HCT116 (cell line): ENCODE data around the gene DIS3L2.

Experiments used
- CTCF ChIP-seq, 3 experiments: fragments of 200-600 bp in 1 of 3; sonication (generic) in 1 of 3; IDR thresholded peaks in 2 of 3; conservative IDR thresholded peaks in 1 of 3; 2 replicates each; pipeline ENCODE4 v1.5.1; 2012 to 2017; ENCODE audit warnings: low read depth in 2 of 3, low read length in 2 of 3, antibody characterized with exemption in 1 of 3, borderline replicate concordance in 1 of 3, control low read depth in 1 of 3, mild to moderate bottlenecking in 1 of 3, mixed read lengths in 1 of 3, mixed run types in 1 of 3, moderate library complexity in 1 of 3; ENCODE audit not compliant: insufficient read depth in 1 of 3
- EZH2 ChIP-seq: fragments of 200-600 bp; sonication (generic); IDR thresholded peaks from 2 replicates; pipeline ENCODE4 v1.6.1; 2017; ENCODE audit warnings: antibody characterized with exemption, mixed run types
- POLR2A ChIP-seq: IDR thresholded peaks from 2 replicates; pipeline ENCODE4 v1.7.0; 2011; ENCODE audit warnings: borderline replicate concordance; ENCODE audit not compliant: insufficient read depth, insufficient read length; ENCODE audit errors: extremely low read depth
- POLR2AphosphoS5 ChIP-seq: IDR thresholded peaks from 2 replicates; pipeline ENCODE4 v1.6.1; 2011; ENCODE audit warnings: mild to moderate bottlenecking, low read depth, low read length, moderate library complexity
- ZBTB33 ChIP-seq: IDR thresholded peaks from 2 replicates; pipeline ENCODE4 v1.6.1; 2011; ENCODE audit warnings: mild to moderate bottlenecking, low read length, moderate library complexity; ENCODE audit not compliant: insufficient replicate concordance; ENCODE audit errors: extremely low read depth
- ZFX ChIP-seq: fragments of 450-650 bp; IDR thresholded peaks from 2 replicates; pipeline ENCODE4 v1.6.1; 2017

GRCh38 chr2:231987124-231987727, 25.7 kb downstream of the DIS3L2 start:
- TF ChIP-seq POLR2A: no peak
- TF ChIP-seq CTCF (IDR thresholded peaks at IDR 0.05 in 2 of 3, conservative IDR thresholded peaks at IDR 0.05 in 1 of 3; ENCODE audit: borderline replicate concordance in 1 of 3, insufficient read depth in 1 of 3, low read depth in 2 of 3, low read length in 2 of 3): no peak
- no peak for TF ChIP-seq EZH2
- no peak for TF ChIP-seq ZBTB33
- no peak for TF ChIP-seq ZFX
- TF ChIP-seq POLR2AphosphoS5: no peak
